WTC11 (cell line): ENCODE results near the gene LIMS1. TPM values are rescaled to one million over a fixed set of nuclear protein-coding genes. Genes with fewer than 3 reads are reported as not detected.

Experiments
- ELF4 ChIP-seq: sonication (generic); formaldehyde crosslinking; IDR thresholded peaks from 2 replicates; pipeline ENCODE4 v1.8.1; 2022; ENCODE audit warnings: low read depth, mild to moderate bottlenecking, moderate library complexity, missing genetic modification reagents
- ESRRA ChIP-seq: sonication (generic); formaldehyde crosslinking; IDR thresholded peaks from 2 replicates; pipeline ENCODE4 v1.8.1; 2022; ENCODE audit warnings: mild to moderate bottlenecking, missing genetic modification reagents, borderline replicate concordance
- GABPB1 ChIP-seq: sonication (generic); formaldehyde crosslinking; IDR thresholded peaks from 2 replicates; pipeline ENCODE4 v1.8.1; 2023; ENCODE audit warnings: mild to moderate bottlenecking, missing genetic modification reagents
- MYBL2 ChIP-seq: sonication (generic); formaldehyde crosslinking; IDR thresholded peaks from 2 replicates; pipeline ENCODE4 v1.8.1; 2023; ENCODE audit warnings: mild to moderate bottlenecking, moderate library complexity, missing genetic modification reagents
- NFE2L1 ChIP-seq: sonication (generic); formaldehyde crosslinking; IDR thresholded peaks from 2 replicates; pipeline ENCODE4 v1.8.1; 2023; ENCODE audit warnings: missing genetic modification reagents
- NFYB ChIP-seq: sonication (generic); formaldehyde crosslinking; conservative IDR thresholded peaks from 2 replicates; pipeline ENCODE4 v1.8.0; 2022; ENCODE audit warnings: low read depth, missing genetic modification reagents
- OVOL2 ChIP-seq: fragments of 250-450 bp; sonication (Bioruptor Pico); IDR thresholded peaks from 2 replicates; pipeline ENCODE4 v1.9.0; 2021; ENCODE audit warnings: mild to moderate bottlenecking, borderline replicate concordance
- SP1 ChIP-seq: sonication (generic); formaldehyde crosslinking; conservative IDR thresholded peaks from 2 replicates; pipeline ENCODE4 v1.8.1; 2022; ENCODE audit warnings: missing genetic modification reagents
- ZNF232 ChIP-seq: sonication (generic); formaldehyde crosslinking; IDR thresholded peaks from 2 replicates; pipeline ENCODE4 v1.8.0; 2022; ENCODE audit warnings: mild to moderate bottlenecking, missing genetic modification reagents
- total RNA-seq: library from RNA; stranded (reverse); gene quantifications from 3 replicates; pipeline ENCODE4 v1.2.3, GENCODE V29; 2021
- TF ChIP-seq, protein P1 (sequence below): sonication (generic); formaldehyde crosslinking; conservative IDR thresholded peaks from 2 replicates; pipeline ENCODE4 v1.8.1; 2023; ENCODE audit warnings: mild to moderate bottlenecking, low read depth, missing genetic modification reagents, moderate library complexity
- TF ChIP-seq, protein P2 (sequence below): sonication (generic); formaldehyde crosslinking; IDR thresholded peaks from 2 replicates; pipeline ENCODE4 v1.8.1; 2023; ENCODE audit warnings: mild to moderate bottlenecking, missing genetic modification reagents
- TF ChIP-seq, protein P3 (sequence below): fragments of 250-450 bp; sonication (Bioruptor Pico); IDR thresholded peaks from 2 replicates; pipeline ENCODE4 v1.9.0; 2021; ENCODE audit warnings: mild to moderate bottlenecking
- TF ChIP-seq, protein P4 (sequence below): sonication (generic); formaldehyde crosslinking; conservative IDR thresholded peaks from 2 replicates; pipeline ENCODE4 v1.8.1; 2022; ENCODE audit warnings: mild to moderate bottlenecking, missing genetic modification reagents
- TF ChIP-seq, protein P5 (sequence below): sonication (generic); formaldehyde crosslinking; IDR thresholded peaks from 2 replicates; pipeline ENCODE4 v1.8.0; 2023; ENCODE audit warnings: missing genetic modification reagents, mild to moderate bottlenecking, borderline replicate concordance
- TF ChIP-seq, protein P6 (sequence below): sonication (generic); formaldehyde crosslinking; IDR thresholded peaks from 2 replicates; pipeline ENCODE4 v1.8.0; 2022; ENCODE audit warnings: mild to moderate bottlenecking, missing genetic modification reagents
- TF ChIP-seq, protein P7 (sequence below): fragments of 250-450 bp; sonication (Bioruptor Pico); IDR thresholded peaks from 2 replicates; pipeline ENCODE4 v1.9.0; 2021; ENCODE audit warnings: mild to moderate bottlenecking, borderline replicate concordance
- TF ChIP-seq, protein P8 (sequence below): sonication (generic); formaldehyde crosslinking; IDR thresholded peaks from 2 replicates; pipeline ENCODE4 v1.8.0; 2023; ENCODE audit warnings: missing genetic modification reagents
- TF ChIP-seq, protein P9 (sequence below): sonication (generic); formaldehyde crosslinking; IDR thresholded peaks from 2 replicates; pipeline ENCODE4 v1.8.1; 2022; ENCODE audit warnings: mild to moderate bottlenecking, missing genetic modification reagents, moderate library complexity, borderline replicate concordance

The LIMS1 gene
- total RNA-seq, 1 experiment from 2014 or later: 50.6 TPM

DNA sequence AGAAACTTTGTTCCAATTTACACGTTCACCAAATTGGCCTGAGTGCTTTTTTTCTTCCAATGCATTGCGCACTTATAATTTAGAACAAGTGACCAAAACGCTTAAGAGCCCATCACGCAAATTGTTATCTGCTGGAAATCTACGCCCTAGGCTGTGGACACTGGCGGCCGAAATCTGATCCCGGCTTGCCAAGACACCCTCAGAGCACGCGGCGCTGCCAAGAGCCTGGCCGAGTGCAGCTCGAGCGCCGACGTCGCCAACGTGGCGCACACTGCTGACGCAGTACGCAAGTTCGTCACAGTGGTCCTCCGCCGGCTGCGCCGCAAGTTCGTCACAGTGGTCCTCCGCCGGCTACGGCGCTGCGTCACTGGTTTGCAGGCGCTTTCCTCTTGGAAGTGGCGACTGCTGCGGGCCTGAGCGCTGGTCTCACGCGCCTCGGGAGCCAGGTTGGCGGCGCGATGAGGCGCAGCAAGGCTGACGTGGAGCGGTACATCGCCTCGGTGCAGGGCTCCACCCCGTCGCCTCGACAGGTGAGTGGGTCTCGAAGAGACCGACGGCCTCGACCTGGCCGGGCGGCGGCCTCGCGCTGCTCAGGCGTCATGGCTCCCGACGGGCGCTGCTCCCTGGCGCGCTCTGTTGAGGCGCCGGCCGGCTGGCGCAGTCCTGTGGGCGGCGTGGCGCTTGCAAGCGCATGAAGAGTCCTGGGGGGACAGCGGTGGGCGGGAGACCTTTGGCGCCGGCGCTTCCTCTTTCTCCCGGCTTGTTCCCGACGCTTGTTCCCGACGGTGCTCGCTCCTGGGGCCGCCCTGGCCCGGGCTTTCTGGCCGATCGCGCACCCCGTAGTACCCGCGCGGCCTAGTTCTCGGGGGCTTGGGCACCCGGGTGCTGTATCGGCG, 185.1 kb downstream of the LIMS1 start, which contains the start of gene RANBP2 (continued):
- TF ChIP-seq, protein P1, sequence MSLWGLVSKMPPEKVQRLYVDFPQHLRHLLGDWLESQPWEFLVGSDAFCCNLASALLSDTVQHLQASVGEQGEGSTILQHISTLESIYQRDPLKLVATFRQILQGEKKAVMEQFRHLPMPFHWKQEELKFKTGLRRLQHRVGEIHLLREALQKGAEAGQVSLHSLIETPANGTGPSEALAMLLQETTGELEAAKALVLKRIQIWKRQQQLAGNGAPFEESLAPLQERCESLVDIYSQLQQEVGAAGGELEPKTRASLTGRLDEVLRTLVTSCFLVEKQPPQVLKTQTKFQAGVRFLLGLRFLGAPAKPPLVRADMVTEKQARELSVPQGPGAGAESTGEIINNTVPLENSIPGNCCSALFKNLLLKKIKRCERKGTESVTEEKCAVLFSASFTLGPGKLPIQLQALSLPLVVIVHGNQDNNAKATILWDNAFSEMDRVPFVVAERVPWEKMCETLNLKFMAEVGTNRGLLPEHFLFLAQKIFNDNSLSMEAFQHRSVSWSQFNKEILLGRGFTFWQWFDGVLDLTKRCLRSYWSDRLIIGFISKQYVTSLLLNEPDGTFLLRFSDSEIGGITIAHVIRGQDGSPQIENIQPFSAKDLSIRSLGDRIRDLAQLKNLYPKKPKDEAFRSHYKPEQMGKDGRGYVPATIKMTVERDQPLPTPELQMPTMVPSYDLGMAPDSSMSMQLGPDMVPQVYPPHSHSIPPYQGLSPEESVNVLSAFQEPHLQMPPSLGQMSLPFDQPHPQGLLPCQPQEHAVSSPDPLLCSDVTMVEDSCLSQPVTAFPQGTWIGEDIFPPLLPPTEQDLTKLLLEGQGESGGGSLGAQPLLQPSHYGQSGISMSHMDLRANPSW (CRISPR knock-in tag): 0 out of 2 replicates have a peak, but pooled peaks have one; percentile 86
- TF ChIP-seq ZNF232 (CRISPR knock-in tag) (peak; percentile 81), NFE2L1 (CRISPR knock-in tag) (peak; percentile 73; the same call in 1 of the 2 replicates), MYBL2 (peak; percentile 68), ESRRA (CRISPR knock-in tag) (no peak), OVOL2 (CRISPR knock-in tag) (no peak), SP1 (CRISPR knock-in tag) (peak; percentile 92), NFYB (CRISPR knock-in tag) (no peak), ELF4 (0 out of 2 replicates have a peak, but pooled peaks have one; percentile 71), GABPB1 (CRISPR knock-in tag) (peak; percentile 91)
- TF ChIP-seq, protein P2, sequence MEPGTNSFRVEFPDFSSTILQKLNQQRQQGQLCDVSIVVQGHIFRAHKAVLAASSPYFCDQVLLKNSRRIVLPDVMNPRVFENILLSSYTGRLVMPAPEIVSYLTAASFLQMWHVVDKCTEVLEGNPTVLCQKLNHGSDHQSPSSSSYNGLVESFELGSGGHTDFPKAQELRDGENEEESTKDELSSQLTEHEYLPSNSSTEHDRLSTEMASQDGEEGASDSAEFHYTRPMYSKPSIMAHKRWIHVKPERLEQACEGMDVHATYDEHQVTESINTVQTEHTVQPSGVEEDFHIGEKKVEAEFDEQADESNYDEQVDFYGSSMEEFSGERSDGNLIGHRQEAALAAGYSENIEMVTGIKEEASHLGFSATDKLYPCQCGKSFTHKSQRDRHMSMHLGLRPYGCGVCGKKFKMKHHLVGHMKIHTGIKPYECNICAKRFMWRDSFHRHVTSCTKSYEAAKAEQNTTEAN: peak; percentile 73; the same call in 1 of the 2 replicates
- TF ChIP-seq, protein P3, sequence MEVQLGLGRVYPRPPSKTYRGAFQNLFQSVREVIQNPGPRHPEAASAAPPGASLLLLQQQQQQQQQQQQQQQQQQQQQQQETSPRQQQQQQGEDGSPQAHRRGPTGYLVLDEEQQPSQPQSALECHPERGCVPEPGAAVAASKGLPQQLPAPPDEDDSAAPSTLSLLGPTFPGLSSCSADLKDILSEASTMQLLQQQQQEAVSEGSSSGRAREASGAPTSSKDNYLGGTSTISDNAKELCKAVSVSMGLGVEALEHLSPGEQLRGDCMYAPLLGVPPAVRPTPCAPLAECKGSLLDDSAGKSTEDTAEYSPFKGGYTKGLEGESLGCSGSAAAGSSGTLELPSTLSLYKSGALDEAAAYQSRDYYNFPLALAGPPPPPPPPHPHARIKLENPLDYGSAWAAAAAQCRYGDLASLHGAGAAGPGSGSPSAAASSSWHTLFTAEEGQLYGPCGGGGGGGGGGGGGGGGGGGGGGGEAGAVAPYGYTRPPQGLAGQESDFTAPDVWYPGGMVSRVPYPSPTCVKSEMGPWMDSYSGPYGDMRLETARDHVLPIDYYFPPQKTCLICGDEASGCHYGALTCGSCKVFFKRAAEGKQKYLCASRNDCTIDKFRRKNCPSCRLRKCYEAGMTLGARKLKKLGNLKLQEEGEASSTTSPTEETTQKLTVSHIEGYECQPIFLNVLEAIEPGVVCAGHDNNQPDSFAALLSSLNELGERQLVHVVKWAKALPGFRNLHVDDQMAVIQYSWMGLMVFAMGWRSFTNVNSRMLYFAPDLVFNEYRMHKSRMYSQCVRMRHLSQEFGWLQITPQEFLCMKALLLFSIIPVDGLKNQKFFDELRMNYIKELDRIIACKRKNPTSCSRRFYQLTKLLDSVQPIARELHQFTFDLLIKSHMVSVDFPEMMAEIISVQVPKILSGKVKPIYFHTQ (CRISPR knock-in tag): no peak
- TF ChIP-seq, protein P4, sequence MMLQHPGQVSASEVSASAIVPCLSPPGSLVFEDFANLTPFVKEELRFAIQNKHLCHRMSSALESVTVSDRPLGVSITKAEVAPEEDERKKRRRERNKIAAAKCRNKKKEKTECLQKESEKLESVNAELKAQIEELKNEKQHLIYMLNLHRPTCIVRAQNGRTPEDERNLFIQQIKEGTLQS: no peak
- TF ChIP-seq, protein P5, sequence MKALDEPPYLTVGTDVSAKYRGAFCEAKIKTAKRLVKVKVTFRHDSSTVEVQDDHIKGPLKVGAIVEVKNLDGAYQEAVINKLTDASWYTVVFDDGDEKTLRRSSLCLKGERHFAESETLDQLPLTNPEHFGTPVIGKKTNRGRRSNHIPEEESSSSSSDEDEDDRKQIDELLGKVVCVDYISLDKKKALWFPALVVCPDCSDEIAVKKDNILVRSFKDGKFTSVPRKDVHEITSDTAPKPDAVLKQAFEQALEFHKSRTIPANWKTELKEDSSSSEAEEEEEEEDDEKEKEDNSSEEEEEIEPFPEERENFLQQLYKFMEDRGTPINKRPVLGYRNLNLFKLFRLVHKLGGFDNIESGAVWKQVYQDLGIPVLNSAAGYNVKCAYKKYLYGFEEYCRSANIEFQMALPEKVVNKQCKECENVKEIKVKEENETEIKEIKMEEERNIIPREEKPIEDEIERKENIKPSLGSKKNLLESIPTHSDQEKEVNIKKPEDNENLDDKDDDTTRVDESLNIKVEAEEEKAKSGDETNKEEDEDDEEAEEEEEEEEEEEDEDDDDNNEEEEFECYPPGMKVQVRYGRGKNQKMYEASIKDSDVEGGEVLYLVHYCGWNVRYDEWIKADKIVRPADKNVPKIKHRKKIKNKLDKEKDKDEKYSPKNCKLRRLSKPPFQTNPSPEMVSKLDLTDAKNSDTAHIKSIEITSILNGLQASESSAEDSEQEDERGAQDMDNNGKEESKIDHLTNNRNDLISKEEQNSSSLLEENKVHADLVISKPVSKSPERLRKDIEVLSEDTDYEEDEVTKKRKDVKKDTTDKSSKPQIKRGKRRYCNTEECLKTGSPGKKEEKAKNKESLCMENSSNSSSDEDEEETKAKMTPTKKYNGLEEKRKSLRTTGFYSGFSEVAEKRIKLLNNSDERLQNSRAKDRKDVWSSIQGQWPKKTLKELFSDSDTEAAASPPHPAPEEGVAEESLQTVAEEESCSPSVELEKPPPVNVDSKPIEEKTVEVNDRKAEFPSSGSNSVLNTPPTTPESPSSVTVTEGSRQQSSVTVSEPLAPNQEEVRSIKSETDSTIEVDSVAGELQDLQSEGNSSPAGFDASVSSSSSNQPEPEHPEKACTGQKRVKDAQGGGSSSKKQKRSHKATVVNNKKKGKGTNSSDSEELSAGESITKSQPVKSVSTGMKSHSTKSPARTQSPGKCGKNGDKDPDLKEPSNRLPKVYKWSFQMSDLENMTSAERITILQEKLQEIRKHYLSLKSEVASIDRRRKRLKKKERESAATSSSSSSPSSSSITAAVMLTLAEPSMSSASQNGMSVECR: peak; percentile 97; the same call in 1 of the 2 replicates
- TF ChIP-seq, protein P6, sequence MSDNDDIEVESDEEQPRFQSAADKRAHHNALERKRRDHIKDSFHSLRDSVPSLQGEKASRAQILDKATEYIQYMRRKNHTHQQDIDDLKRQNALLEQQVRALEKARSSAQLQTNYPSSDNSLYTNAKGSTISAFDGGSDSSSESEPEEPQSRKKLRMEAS (CRISPR knock-in tag): peak; percentile 99
- TF ChIP-seq, protein P7, sequence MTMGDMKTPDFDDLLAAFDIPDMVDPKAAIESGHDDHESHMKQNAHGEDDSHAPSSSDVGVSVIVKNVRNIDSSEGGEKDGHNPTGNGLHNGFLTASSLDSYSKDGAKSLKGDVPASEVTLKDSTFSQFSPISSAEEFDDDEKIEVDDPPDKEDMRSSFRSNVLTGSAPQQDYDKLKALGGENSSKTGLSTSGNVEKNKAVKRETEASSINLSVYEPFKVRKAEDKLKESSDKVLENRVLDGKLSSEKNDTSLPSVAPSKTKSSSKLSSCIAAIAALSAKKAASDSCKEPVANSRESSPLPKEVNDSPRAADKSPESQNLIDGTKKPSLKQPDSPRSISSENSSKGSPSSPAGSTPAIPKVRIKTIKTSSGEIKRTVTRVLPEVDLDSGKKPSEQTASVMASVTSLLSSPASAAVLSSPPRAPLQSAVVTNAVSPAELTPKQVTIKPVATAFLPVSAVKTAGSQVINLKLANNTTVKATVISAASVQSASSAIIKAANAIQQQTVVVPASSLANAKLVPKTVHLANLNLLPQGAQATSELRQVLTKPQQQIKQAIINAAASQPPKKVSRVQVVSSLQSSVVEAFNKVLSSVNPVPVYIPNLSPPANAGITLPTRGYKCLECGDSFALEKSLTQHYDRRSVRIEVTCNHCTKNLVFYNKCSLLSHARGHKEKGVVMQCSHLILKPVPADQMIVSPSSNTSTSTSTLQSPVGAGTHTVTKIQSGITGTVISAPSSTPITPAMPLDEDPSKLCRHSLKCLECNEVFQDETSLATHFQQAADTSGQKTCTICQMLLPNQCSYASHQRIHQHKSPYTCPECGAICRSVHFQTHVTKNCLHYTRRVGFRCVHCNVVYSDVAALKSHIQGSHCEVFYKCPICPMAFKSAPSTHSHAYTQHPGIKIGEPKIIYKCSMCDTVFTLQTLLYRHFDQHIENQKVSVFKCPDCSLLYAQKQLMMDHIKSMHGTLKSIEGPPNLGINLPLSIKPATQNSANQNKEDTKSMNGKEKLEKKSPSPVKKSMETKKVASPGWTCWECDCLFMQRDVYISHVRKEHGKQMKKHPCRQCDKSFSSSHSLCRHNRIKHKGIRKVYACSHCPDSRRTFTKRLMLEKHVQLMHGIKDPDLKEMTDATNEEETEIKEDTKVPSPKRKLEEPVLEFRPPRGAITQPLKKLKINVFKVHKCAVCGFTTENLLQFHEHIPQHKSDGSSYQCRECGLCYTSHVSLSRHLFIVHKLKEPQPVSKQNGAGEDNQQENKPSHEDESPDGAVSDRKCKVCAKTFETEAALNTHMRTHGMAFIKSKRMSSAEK (CRISPR knock-in tag): peak; percentile 89
- TF ChIP-seq, protein P8, sequence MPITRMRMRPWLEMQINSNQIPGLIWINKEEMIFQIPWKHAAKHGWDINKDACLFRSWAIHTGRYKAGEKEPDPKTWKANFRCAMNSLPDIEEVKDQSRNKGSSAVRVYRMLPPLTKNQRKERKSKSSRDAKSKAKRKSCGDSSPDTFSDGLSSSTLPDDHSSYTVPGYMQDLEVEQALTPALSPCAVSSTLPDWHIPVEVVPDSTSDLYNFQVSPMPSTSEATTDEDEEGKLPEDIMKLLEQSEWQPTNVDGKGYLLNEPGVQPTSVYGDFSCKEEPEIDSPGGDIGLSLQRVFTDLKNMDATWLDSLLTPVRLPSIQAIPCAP: no peak; the same call in 1 of the 2 replicates
- TF ChIP-seq, protein P9, sequence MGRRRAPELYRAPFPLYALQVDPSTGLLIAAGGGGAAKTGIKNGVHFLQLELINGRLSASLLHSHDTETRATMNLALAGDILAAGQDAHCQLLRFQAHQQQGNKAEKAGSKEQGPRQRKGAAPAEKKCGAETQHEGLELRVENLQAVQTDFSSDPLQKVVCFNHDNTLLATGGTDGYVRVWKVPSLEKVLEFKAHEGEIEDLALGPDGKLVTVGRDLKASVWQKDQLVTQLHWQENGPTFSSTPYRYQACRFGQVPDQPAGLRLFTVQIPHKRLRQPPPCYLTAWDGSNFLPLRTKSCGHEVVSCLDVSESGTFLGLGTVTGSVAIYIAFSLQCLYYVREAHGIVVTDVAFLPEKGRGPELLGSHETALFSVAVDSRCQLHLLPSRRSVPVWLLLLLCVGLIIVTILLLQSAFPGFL (CRISPR knock-in tag): peak; percentile 47; the same call in 1 of the 2 replicates
